Ishikawa (cell line): Measurements from ENCODE around the gene PLEK2.

ENCODE experiments used
- CREB1 ChIP-seq: IDR thresholded peaks from 2 replicates; pipeline ENCODE4 v1.6.1; 2012; ENCODE audit warnings: low read depth
- EGR1 ChIP-seq: IDR thresholded peaks from 2 replicates; pipeline ENCODE4 v1.6.1; 2012
- EP300 ChIP-seq: IDR thresholded peaks from 2 replicates; pipeline ENCODE4 v1.6.1; 2012; ENCODE audit warnings: borderline replicate concordance
- FOXM1 ChIP-seq: IDR thresholded peaks from 2 replicates; pipeline ENCODE4 v1.6.1; 2012; ENCODE audit warnings: low read depth, borderline replicate concordance
- MAX ChIP-seq: IDR thresholded peaks from 2 replicates; pipeline ENCODE4 v1.6.1; 2012
- NFIC ChIP-seq: IDR thresholded peaks from 2 replicates; pipeline ENCODE4 v1.6.1; 2012
- RAD21 ChIP-seq: IDR thresholded peaks from 2 replicates; pipeline ENCODE4 v1.6.1; 2012; ENCODE audit warnings: low read depth
- REST ChIP-seq: IDR thresholded peaks from 2 replicates; pipeline ENCODE4 v1.6.1; 2012; ENCODE audit warnings: low read depth, mild to moderate bottlenecking
- TAF1 ChIP-seq: IDR thresholded peaks from 2 replicates; pipeline ENCODE4 v1.6.1; 2012; ENCODE audit warnings: low read depth, mild to moderate bottlenecking
- YY1 ChIP-seq: IDR thresholded peaks from 2 replicates; pipeline ENCODE4 v1.6.1; 2012; ENCODE audit warnings: low read depth
- ZBTB7A ChIP-seq: IDR thresholded peaks from 2 replicates; pipeline ENCODE4 v1.6.1; 2012; ENCODE audit warnings: low read depth

GRCh38 chr14:67413806-67414769 is 2.1 kb upstream of the PLEK2 start:
- TF ChIP-seq MAX (no peak), YY1 (no peak), REST (no peak), ZBTB7A (no peak), FOXM1 (no peak), CREB1 (no peak), NFIC (peak; percentile 44; the same call in 1 of the 2 replicates), EP300 (peak; percentile 25; the same call in 1 of the 2 replicates), TAF1 (no peak), EGR1 (no peak), RAD21 (no peak)
